ENCODE data around the gene NLGN2. TPM values are rescaled to one million over a fixed set of nuclear protein-coding genes. Genes with fewer than 3 reads are reported as not detected.

NLGN2 gene
- total RNA-seq, 1 experiment from 2014 or later: 6.7 TPM

- peaks cover 12% of the 10 kb centered on the region for H3K36me3 Mint-ChIP-seq (ENCODE audit: insufficient read depth, unreplicated experiment)
- intact Hi-C loops (cut with micrococcal nuclease): no loop called here
- TF ChIP-seq CTCF (IDR thresholded peaks at IDR 0.05; ENCODE audit: unreplicated experiment): no peak
- DNase-seq (ENCODE audit: unreplicated experiment): no peak
- no peak overlapping the region for H3K27ac Mint-ChIP-seq (ENCODE audit: low read depth, unreplicated experiment)
- H3K4me3 Mint-ChIP-seq (ENCODE audit: unreplicated experiment): no peak overlapping the region
- H3K9me3 Mint-ChIP-seq (ENCODE audit: unreplicated experiment): no peaks in the 10 kb centered on the region
- H3K27me3 Mint-ChIP-seq (ENCODE audit: insufficient read depth, unreplicated experiment): no peaks in the 10 kb centered on the region
- ChIA-PET POLR2A (interaction anchor here (0.7 kb wide), 1 partner anchor 1944 kb away, joined by 3 read pairs; no protein-coding TSS in a partner anchor), CTCF (no interaction called here)
- peaks cover 10% of the 10 kb centered on the region for H3K4me1 Mint-ChIP-seq (ENCODE audit: insufficient read depth, unreplicated experiment)
- BruUV-seq (replicated peaks): no TSS peak
These were observed 2.1 kb downstream of the NLGN2 start for GRCh38 chr17:7409716-7410115.

GRCh38 chr17:7410634-7411426, 3.2 kb downstream of the NLGN2 start:
- no peaks in the 10 kb centered on the region for H3K9me3 Mint-ChIP-seq (ENCODE audit: unreplicated experiment)
- CTCF ChIA-PET: no interaction called here
- intact Hi-C loops (cut with micrococcal nuclease): no loop called here

GRCh38 chr17:7411427-7411750, 3.7 kb downstream of the NLGN2 start:
- intact Hi-C loops (cut with micrococcal nuclease): no loop called here
- BruUV-seq (replicated peaks): no TSS peak
- Mint-ChIP-seq H3K36me3 (ENCODE audit: insufficient read depth, unreplicated experiment) (peaks cover 12% of the 10 kb centered on the region), H3K4me1 (ENCODE audit: insufficient read depth, unreplicated experiment) (peaks cover under 1% of the 10 kb centered on the region), H3K27me3 (ENCODE audit: insufficient read depth, unreplicated experiment) (no peaks in the 10 kb centered on the region), H3K9me3 (ENCODE audit: unreplicated experiment) (no peaks in the 10 kb centered on the region), H3K4me3 (ENCODE audit: unreplicated experiment) (no peak overlapping the region), H3K27ac (ENCODE audit: low read depth, unreplicated experiment) (no peak overlapping the region)
- ChIA-PET CTCF (no interaction called here), POLR2A (interaction anchor here (0.7 kb wide), 1 partner anchor 30 kb away, joined by 3 read pairs; no protein-coding TSS in a partner anchor)
- DNase-seq (ENCODE audit: unreplicated experiment): no peak
- no peak for TF ChIP-seq CTCF (IDR thresholded peaks at IDR 0.05; ENCODE audit: unreplicated experiment)

More at GRCh38 chr17:7410634-7411426, 3.2 kb downstream of the NLGN2 start:
- peaks cover 12% of the 10 kb centered on the region for H3K36me3 Mint-ChIP-seq (ENCODE audit: insufficient read depth, unreplicated experiment)
- H3K27ac Mint-ChIP-seq (ENCODE audit: low read depth, unreplicated experiment): no peak overlapping the region
- no TSS peak for BruUV-seq (replicated peaks)
- no peaks in the 10 kb centered on the region for H3K27me3 Mint-ChIP-seq (ENCODE audit: insufficient read depth, unreplicated experiment)
- no peak for TF ChIP-seq CTCF (IDR thresholded peaks at IDR 0.05; ENCODE audit: unreplicated experiment)
- POLR2A ChIA-PET: interaction anchor here (0.7 kb wide), 1 partner anchor 29 kb away, joined by 3 read pairs; no protein-coding TSS in a partner anchor
- H3K4me1 Mint-ChIP-seq (ENCODE audit: insufficient read depth, unreplicated experiment): peaks cover 5% of the 10 kb centered on the region
- H3K4me3 Mint-ChIP-seq (ENCODE audit: unreplicated experiment): no peak overlapping the region
- DNase-seq (ENCODE audit: unreplicated experiment): no peak

GRCh38 chr17:7413346-7413985, 5.8 kb downstream of the NLGN2 start:
- Mint-ChIP-seq H3K4me3 (ENCODE audit: unreplicated experiment) (no peak overlapping the region), H3K27ac (ENCODE audit: low read depth, unreplicated experiment) (no peak overlapping the region), H3K36me3 (ENCODE audit: insufficient read depth, unreplicated experiment) (peaks cover 12% of the 10 kb centered on the region), H3K27me3 (ENCODE audit: insufficient read depth, unreplicated experiment) (no peaks in the 10 kb centered on the region), H3K9me3 (ENCODE audit: unreplicated experiment) (no peaks in the 10 kb centered on the region), H3K4me1 (ENCODE audit: insufficient read depth, unreplicated experiment) (peaks cover 5% of the 10 kb centered on the region)
- intact Hi-C loops (cut with micrococcal nuclease): no loop called here
- no TSS peak for BruUV-seq (replicated peaks)
- no peak for TF ChIP-seq CTCF (IDR thresholded peaks at IDR 0.05; ENCODE audit: unreplicated experiment)
- ChIA-PET POLR2A (interaction anchor here (0.6 to 1.0 kb wide), 3 partner anchors 9 to 145 kb away, joined by 3 to 8 read pairs (median 3); partner anchors contain the start of genes TMEM256 and TNFSF13), CTCF (interaction anchor here (0.5 kb wide), 1 partner anchor 61 kb away, joined by 4 read pairs; no protein-coding TSS in a partner anchor)
- DNase-seq (ENCODE audit: unreplicated experiment): peak; percentile 33
